ENCODE measurements around the gene GRAMD1A.
"Not testable (repeated sequence)": the region's sequence is repeated elsewhere in the genome, so short reads cannot be mapped to it uniquely, and the experiment has no call there.

GRAMD1A gene

DNA sequence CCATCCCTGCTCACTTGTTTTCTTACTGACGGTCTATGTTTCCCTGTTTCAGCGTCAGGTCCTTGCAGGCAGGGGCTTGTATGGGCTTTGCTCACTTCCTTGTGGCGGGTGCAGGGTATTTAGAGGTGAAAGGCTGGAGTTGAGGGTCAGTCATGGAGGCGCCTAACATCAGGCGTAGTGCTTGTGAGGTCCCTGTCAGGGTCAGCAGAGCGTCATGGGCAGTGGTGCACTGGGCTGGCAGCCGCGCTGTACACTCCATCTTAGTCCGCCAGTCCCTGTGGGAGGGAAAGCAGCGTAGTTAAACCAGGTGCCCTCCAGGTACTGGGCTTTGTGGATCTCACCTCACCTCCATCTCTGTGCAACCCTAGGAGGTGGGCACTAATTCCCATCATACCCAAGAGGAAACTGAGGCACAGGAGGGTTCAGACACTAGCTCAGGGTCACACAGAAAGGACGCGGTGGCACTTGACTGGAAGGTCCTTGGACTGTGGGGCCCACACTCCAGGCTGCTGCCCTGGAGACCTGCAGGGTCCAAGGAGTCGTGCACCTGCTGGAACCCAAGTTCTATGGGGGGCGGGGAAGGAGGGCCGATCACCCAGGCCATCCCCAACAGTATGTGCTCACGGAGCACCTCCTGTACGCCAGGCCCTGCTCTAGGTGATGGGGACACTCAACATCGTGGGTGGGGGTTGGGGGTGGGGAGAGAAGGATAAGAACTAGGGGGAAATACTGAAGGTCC is 4.6 kb downstream of the GRAMD1A start:
- TF ChIP-seq ZNF274 (IDR thresholded peaks at IDR 0.05; ENCODE audit: low read depth, low read length): no peak
- no peak overlapping the region for H3K4me3 ChIP-seq (ENCODE audit: low read length)

DNA sequence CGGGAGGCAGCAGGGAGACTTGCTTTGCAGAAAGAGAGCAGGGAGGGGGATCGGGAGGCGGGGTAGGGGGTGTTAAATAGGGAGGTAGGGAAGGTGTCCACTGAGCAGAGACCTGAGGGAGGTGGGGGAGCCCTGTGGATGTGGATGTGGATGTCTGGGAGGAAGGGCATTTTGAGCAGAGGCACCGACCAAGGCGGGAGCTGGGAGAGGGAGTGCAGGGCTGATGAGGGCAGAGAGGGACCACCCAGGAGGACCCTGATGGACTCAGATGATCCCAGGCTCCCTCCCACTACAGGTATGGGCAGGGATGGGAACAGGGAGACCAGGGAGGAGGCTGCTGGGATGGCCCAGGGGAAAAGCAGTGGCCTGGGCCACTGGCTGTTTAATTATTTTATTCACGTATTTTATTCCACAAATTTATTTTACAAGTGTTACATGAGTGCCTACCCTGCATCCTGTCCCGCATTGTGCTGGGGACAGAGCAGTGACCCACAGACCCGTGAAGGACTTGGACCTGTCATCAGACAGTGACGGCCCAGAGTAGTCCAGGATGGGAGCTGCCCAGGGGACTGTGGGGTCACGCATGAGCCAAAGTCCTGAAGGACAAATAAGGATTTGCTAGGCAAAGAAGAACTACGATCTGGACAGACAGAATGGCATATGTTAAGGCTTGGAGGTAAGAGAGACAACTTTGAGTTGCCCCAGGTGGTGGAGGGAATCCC is 5.3 kb downstream of the GRAMD1A start:
- H3K4me3 ChIP-seq (ENCODE audit: low read length): no peak overlapping the region
- no peak for TF ChIP-seq ZNF274 (IDR thresholded peaks at IDR 0.05; ENCODE audit: low read depth, low read length)

DNA sequence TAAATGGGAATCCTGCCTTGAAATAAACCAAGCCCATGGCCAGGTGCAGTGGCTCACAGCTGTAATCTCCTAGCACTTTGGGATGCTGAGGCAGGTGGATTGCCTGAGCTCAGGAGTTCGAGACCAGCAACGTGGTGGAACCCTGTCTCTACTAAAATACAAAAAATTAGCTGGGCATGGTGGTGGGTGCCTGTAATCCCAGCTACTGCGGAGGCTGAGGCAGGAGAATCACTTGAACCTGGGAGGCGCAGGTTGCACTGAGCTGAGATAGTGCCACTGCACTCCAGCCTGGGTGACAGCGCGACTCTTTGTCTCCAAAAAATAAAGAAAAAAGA is 5.9 kb downstream of the GRAMD1A start:
- H3K4me3 ChIP-seq (ENCODE audit: low read length): not testable (repeated sequence)

- H3K4me3 ChIP-seq (ENCODE audit: low read length): no peak overlapping the region
- no peak for TF ChIP-seq ZNF274 (IDR thresholded peaks at IDR 0.05; ENCODE audit: low read depth, low read length)
Observed at GRCh38 chr19:35006342-35006998, 6.3 kb downstream of the GRAMD1A start.

GRCh38 chr19:35006999-35007365 is 6.9 kb downstream of the GRAMD1A start:
- no peak for TF ChIP-seq ZNF274 (IDR thresholded peaks at IDR 0.05; ENCODE audit: low read depth, low read length)
- H3K4me3 ChIP-seq (ENCODE audit: low read length): no peak overlapping the region

DNA sequence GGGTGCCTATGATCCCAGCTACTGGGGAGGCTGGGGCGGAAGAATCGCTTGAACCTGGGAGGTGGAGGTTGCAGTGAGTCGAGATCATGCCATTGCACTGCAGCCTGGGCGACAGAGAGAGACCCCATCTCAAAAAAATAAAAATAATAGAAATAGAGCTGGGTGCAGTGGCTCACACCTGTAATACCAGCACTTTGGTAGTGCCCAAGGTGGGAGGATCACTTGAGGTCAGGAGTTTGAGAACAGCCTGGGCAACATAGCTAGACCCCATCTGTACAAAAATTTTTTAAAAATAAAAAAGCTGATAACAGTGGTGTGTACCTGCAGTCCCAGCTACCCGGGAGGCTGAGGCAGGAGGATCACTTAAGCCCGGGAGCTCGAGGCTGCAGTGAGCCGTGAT is 7.3 kb downstream of the GRAMD1A start:
- not testable (repeated sequence) for H3K4me3 ChIP-seq (ENCODE audit: low read length)

- no peak overlapping the region for H3K4me3 ChIP-seq (ENCODE audit: low read length)
- TF ChIP-seq ZNF274 (IDR thresholded peaks at IDR 0.05; ENCODE audit: low read depth, low read length): no peak
Observed at GRCh38 chr19:35008891-35009341, 8.8 kb downstream of the GRAMD1A start.

GRCh38 chr19:35009424-35010415 is 9.6 kb downstream of the GRAMD1A start:
- H3K4me3 ChIP-seq (ENCODE audit: low read length): no peak overlapping the region
- no peak for TF ChIP-seq ZNF274 (IDR thresholded peaks at IDR 0.05; ENCODE audit: low read depth, low read length)

GRCh38 chr19:35011091-35011689 is 11.1 kb downstream of the GRAMD1A start:
- H3K4me3 ChIP-seq (ENCODE audit: low read length): no peak overlapping the region
- no peak for TF ChIP-seq ZNF274 (IDR thresholded peaks at IDR 0.05; ENCODE audit: low read depth, low read length)

- TF ChIP-seq ZNF274 (IDR thresholded peaks at IDR 0.05; ENCODE audit: low read depth, low read length): no peak
Observed at GRCh38 chr19:35011737-35012682, 11.9 kb downstream of the GRAMD1A start.

GRCh38 chr19:35013041-35013819 is 13.1 kb downstream of the GRAMD1A start:
- no peak overlapping the region for H3K4me3 ChIP-seq (ENCODE audit: low read length)
- TF ChIP-seq ZNF274 (IDR thresholded peaks at IDR 0.05; ENCODE audit: low read depth, low read length): no peak

More at GRCh38 chr19:35011737-35012682, 11.9 kb downstream of the GRAMD1A start:
- H3K4me3 ChIP-seq (ENCODE audit: low read length): no peak overlapping the region

All from GM08714 (cell line).